ENCODE results near the gene SDK2. TPM values are rescaled to one million over a fixed set of nuclear protein-coding genes. Genes with fewer than 3 reads are reported as not detected.
"Not testable (repeated sequence)": the region's sequence is repeated elsewhere in the genome, so short reads cannot be mapped to it uniquely, and the experiment has no call there.

The SDK2 gene
- total RNA-seq, 2 donors from 2014 or later = 0.94 to 2.1 TPM

- no peak for DNase-seq
- intact Hi-C loops (cut with DNase I) = no loop called here
- no peak for ATAC-seq
Measured at GRCh38 chr17:73464447-73464846, 179.8 kb downstream of the SDK2 start.

- ATAC-seq (no peak), DNase-seq (no peak)
- intact Hi-C loops (cut with DNase I) = no loop called here
Measured at GRCh38 chr17:73463821-73464220, 180.4 kb downstream of the SDK2 start.

GRCh38 chr17:73462823-73463222 is 181.4 kb downstream of the SDK2 start:
- DNase-seq = no peak
- intact Hi-C loops (cut with DNase I) = no loop called here
- peak in 1 of 2 donors; percentile 53 for ATAC-seq

GRCh38 chr17:73459980-73460379 is 184.3 kb downstream of the SDK2 start:
- DNase-seq (no peak), ATAC-seq (no peak)

GRCh38 chr17:73455767-73456166 is 188.5 kb downstream of the SDK2 start:
- ATAC-seq (no peak), DNase-seq (no peak)
- intact Hi-C loops (cut with DNase I) = no loop called here

More at GRCh38 chr17:73459980-73460379, 184.3 kb downstream of the SDK2 start:
- intact Hi-C loops (cut with DNase I) = no loop called here

- intact Hi-C loops (cut with DNase I) = no loop called here
- DNase-seq (no peak), ATAC-seq (no peak)
Measured at GRCh38 chr17:73455050-73455687, 189.1 kb downstream of the SDK2 start.

GRCh38 chr17:73453494-73453893 is 190.8 kb downstream of the SDK2 start:
- intact Hi-C loops (cut with DNase I); ATAC-seq; DNase-seq: not testable (repeated sequence)

GRCh38 chr17:73453090-73453489 is 191.2 kb downstream of the SDK2 start:
- ATAC-seq = no peak
- intact Hi-C loops (cut with DNase I) = no loop called here

GRCh38 chr17:73452009-73452408 is 192.2 kb downstream of the SDK2 start:
- intact Hi-C loops (cut with DNase I) = no loop called here
- DNase-seq (no peak), ATAC-seq (no peak)

More at GRCh38 chr17:73453090-73453489, 191.2 kb downstream of the SDK2 start:
- no peak for DNase-seq

- DNase-seq (no peak), ATAC-seq (no peak)
- intact Hi-C loops (cut with DNase I) = loop anchor here in 1 of 2 donors (10.0 kb wide), 1 partner anchor 497 kb away; no protein-coding TSS in a partner anchor
Measured at GRCh38 chr17:73447319-73447718, 196.9 kb downstream of the SDK2 start.

- DNase-seq (no peak), ATAC-seq (no peak)
- intact Hi-C loops (cut with DNase I) = loop anchor here in 1 of 2 donors (10.0 kb wide), 1 partner anchor 498 kb away; no protein-coding TSS in a partner anchor
Measured at GRCh38 chr17:73446617-73447016, 197.6 kb downstream of the SDK2 start.

GRCh38 chr17:73445466-73445865 is 198.8 kb downstream of the SDK2 start:
- no peak for ATAC-seq
- intact Hi-C loops (cut with DNase I) = loop anchor here in 1 of 2 donors (10.0 kb wide), 1 partner anchor 499 kb away; no protein-coding TSS in a partner anchor
- no peak for DNase-seq

GRCh38 chr17:73444021-73444420 is 200.2 kb downstream of the SDK2 start:
- ATAC-seq (no peak), DNase-seq (no peak)
- intact Hi-C loops (cut with DNase I) = loop anchor here in 1 of 2 donors (10.0 kb wide), 1 partner anchor 501 kb away; no protein-coding TSS in a partner anchor

GRCh38 chr17:73439597-73439996 is 204.6 kb downstream of the SDK2 start:
- ATAC-seq = no peak
- no peak for DNase-seq
- intact Hi-C loops (cut with DNase I) = loop anchor here in 1 of 2 donors (10.0 kb wide), 1 partner anchor 735 kb away; no protein-coding TSS in a partner anchor

- intact Hi-C loops (cut with DNase I) = loop anchor here in 1 of 2 donors (10.0 kb wide), 1 partner anchor 737 kb away; no protein-coding TSS in a partner anchor
Measured at GRCh38 chr17:73437826-73438225, 206.4 kb downstream of the SDK2 start.

GRCh38 chr17:73436954-73437353 is 207.3 kb downstream of the SDK2 start:
- DNase-seq (no peak), ATAC-seq (no peak)
- intact Hi-C loops (cut with DNase I) = loop anchor here in 1 of 2 donors (10.0 kb wide), 1 partner anchor 738 kb away; no protein-coding TSS in a partner anchor

More at GRCh38 chr17:73437826-73438225, 206.4 kb downstream of the SDK2 start:
- DNase-seq = no peak
- ATAC-seq = no peak

- no peak for DNase-seq
- intact Hi-C loops (cut with DNase I) = loop anchor here in 1 of 2 donors (10.0 kb wide), 1 partner anchor 739 kb away; no protein-coding TSS in a partner anchor
Measured at GRCh38 chr17:73435412-73435811, 208.8 kb downstream of the SDK2 start.

GRCh38 chr17:73434154-73434553 is 210.1 kb downstream of the SDK2 start:
- DNase-seq (no peak), ATAC-seq (no peak)
- intact Hi-C loops (cut with DNase I) = loop anchor here (5.0 to 10.0 kb wide), 2 partner anchors 208 to 741 kb away; partner anchors contain the start of gene SDK2 (in 1 of the 2)

More at GRCh38 chr17:73435412-73435811, 208.8 kb downstream of the SDK2 start:
- ATAC-seq = no peak

GRCh38 chr17:73433501-73433900 is 210.7 kb downstream of the SDK2 start:
- DNase-seq (no peak), ATAC-seq (no peak)
- intact Hi-C loops (cut with DNase I) = loop anchor here (5.0 to 10.0 kb wide), 2 partner anchors 209 to 741 kb away; partner anchors contain the start of gene SDK2 (in 1 of the 2)

GRCh38 chr17:73432624-73433190 is 211.5 kb downstream of the SDK2 start:
- ATAC-seq = no peak
- no peak for DNase-seq
- intact Hi-C loops (cut with DNase I) = loop anchor here (5.0 to 10.0 kb wide), 2 partner anchors 210 to 742 kb away; partner anchors contain the start of gene SDK2 (in 1 of the 2)

Data from left cardiac atrium (tissue), 4 donors.